GM18867 (cell line): ENCODE results near the gene HMGA1.

Source experiments
- ATAC-seq: cut with Tn5 transposase; IDR thresholded peaks from one replicate; pipeline ENCODE4 v1.9.1; 2021; ENCODE audit warnings: mild to moderate bottlenecking, moderate library complexity; ENCODE audit not compliant: unreplicated experiment

The HMGA1 gene

GRCh38 chr6:34285448-34286164 is 48.9 kb downstream of the HMGA1 start:
- ATAC-seq, result no peak

GRCh38 chr6:34288581-34288980 is 51.9 kb downstream of the HMGA1 start:
- peak; percentile 52 for ATAC-seq

- no peak for ATAC-seq
Observed at GRCh38 chr6:34289137-34289536, 52.5 kb downstream of the HMGA1 start.

- no peak for ATAC-seq
Observed at GRCh38 chr6:34292954-34293353, 56.3 kb downstream of the HMGA1 start.

- peak; percentile 81 for ATAC-seq
Observed at GRCh38 chr6:34295721-34296120, 59.0 kb downstream of the HMGA1 start.
